Fibroblast of lung (primary cell): ENCODE results near the gene ABCA7. TPM values are rescaled to one million over a fixed set of nuclear protein-coding genes. Genes with fewer than 3 reads are reported as not detected.
A peak's percentile ranks its signal among the peaks of the same experiment; 100 is the strongest.

Experiments used
- DNase-seq, 2 donors: peaks; one replicate each; pipeline versions ENCODE4 v3.0.0 to v3.0.0-alpha.2; 2010; ENCODE audit warnings: low read depth in 2 of 2
- H2AFZ ChIP-seq: 2 replicates; pipeline ENCODE4 v1.5.1; 2012; ENCODE audit warnings: low read length, control low read depth, inconsistent platforms
- H3K27ac ChIP-seq: 2 replicates; pipeline ENCODE4 v1.5.1; 2011; ENCODE audit warnings: low read length, control low read depth; ENCODE audit not compliant: insufficient read depth
- H3K27me3 ChIP-seq: 2 replicates; pipeline ENCODE4 v1.5.1; 2011; ENCODE audit warnings: mild to moderate bottlenecking, low read length; ENCODE audit not compliant: control insufficient read depth, insufficient read depth
- H3K36me3 ChIP-seq: 2 replicates; pipeline ENCODE4 v1.5.1; 2011; ENCODE audit warnings: low read length; ENCODE audit not compliant: control insufficient read depth, insufficient read depth
- H3K4me1 ChIP-seq: 2 replicates; pipeline ENCODE4 v1.5.1; 2011; ENCODE audit warnings: low read length; ENCODE audit not compliant: control insufficient read depth, insufficient read depth; ENCODE audit errors: extremely low read depth
- H3K4me2 ChIP-seq: 2 replicates; pipeline ENCODE4 v1.5.1; 2011; ENCODE audit warnings: low read length, control low read depth; ENCODE audit not compliant: insufficient read depth; ENCODE audit errors: extremely low read depth
- H3K4me3 ChIP-seq, 4 experiments: fragments of 200-600 bp in 1 of 4; sonication (generic) in 1 of 4; replicated peaks in 1 of 4; 2 replicates each; pipeline ENCODE4 v1.5.1; 2011 to 2016; ENCODE audit warnings: low read length in 4 of 4, low read depth in 3 of 4, mild to moderate bottlenecking in 3 of 4, control low read depth in 2 of 4, inconsistent platforms in 1 of 4, mixed read lengths in 1 of 4; ENCODE audit not compliant: insufficient read depth in 1 of 4; ENCODE audit errors: control extremely low read depth in 1 of 4
- H3K79me2 ChIP-seq: 2 replicates; pipeline ENCODE4 v1.5.1; 2012; ENCODE audit warnings: mild to moderate bottlenecking, low read length, inconsistent platforms; ENCODE audit not compliant: control insufficient read depth, insufficient read depth
- H3K9ac ChIP-seq: 2 replicates; pipeline ENCODE4 v1.5.1; 2011; ENCODE audit warnings: mild to moderate bottlenecking, low read length, control low read depth; ENCODE audit not compliant: insufficient read depth
- H3K9me3 ChIP-seq: 2 replicates; pipeline ENCODE4 v1.5.1; 2012; ENCODE audit warnings: low read depth, low read length; ENCODE audit not compliant: control insufficient read depth, insufficient read depth
- H4K20me1 ChIP-seq: 2 replicates; pipeline ENCODE4 v1.5.1; 2011; ENCODE audit warnings: low read length; ENCODE audit not compliant: control insufficient read depth, insufficient read depth; ENCODE audit errors: extremely low read depth
- EZH2 ChIP-seq: IDR thresholded peaks from 2 replicates; pipeline ENCODE4 v1.5.1; 2012; ENCODE audit warnings: low read length, control low read depth, mild to moderate bottlenecking; ENCODE audit errors: missing control alignments
- polyA plus RNA-seq, 2 donors: library from polyadenylated mRNA; depleted of rRNA in 1 of 2; stranded (reverse) in 1 of 2; unstranded in 1 of 2; fragments of >200 nt; gene quantifications; 2 replicates each; pipeline ENCODE4 v1.2.1, GENCODE V29; 2011 to 2012; ENCODE audit warnings: missing spikeins in 1 of 2
- total RNA-seq: library from RNA; depleted of rRNA; stranded (reverse); fragments of >200 nt; gene quantifications from 2 replicates; pipeline ENCODE4 v1.2.1, GENCODE V29; 2014
- TF ChIP-seq, protein P1 (sequence below), 2 donors: IDR thresholded peaks in 1 of 2; conservative IDR thresholded peaks in 1 of 2; 1 replicate in 1 of 2; 2 replicates in 1 of 2; pipeline ENCODE4 v1.5.1; 2011 to 2012; ENCODE audit warnings: low read length in 2 of 2, control low read depth in 1 of 2, inconsistent platforms in 1 of 2, low read depth in 1 of 2, mild to moderate bottlenecking in 1 of 2

Gene ABCA7
- total and polyA plus RNA-seq, 2 donors (not counting 1 experiment from before 2014, with no cell fraction given), result 2.2 to 9.7 TPM

DNA sequence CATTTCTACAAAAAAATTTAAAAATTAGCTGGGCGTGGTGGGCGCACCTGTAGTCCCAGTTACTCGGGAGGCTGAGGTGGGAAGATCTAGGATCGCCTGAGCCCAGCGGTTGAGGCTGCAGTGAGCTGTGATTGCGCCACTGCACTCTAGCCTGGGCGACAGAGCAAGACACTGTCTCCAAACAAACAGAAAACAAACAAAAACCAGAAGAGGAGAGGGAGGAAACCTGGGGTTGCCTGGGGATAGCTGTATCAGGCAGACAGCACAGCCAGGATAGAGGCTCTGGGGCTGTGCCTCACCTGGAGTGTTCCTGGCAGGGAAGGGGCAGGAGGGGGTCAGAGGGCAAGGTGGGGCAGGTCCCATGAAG lies 57.9 kb downstream of the ABCA7 start:
- Histone ChIP-seq H3K9me3 (no peaks in the 10 kb centered on the region), H3K4me1 (peaks cover 15% of the 10 kb centered on the region), H3K79me2 (peaks cover 23% of the 10 kb centered on the region), H3K27ac (no peak overlapping the region), H3K9ac (no peak overlapping the region), H2AFZ (no peak overlapping the region), H3K4me2 (no peak overlapping the region), H3K36me3 (no peaks in the 10 kb centered on the region), H4K20me1 (no peaks in the 10 kb centered on the region), H3K4me3 (no peak overlapping the region), H3K27me3 (no peaks in the 10 kb centered on the region)
- no peak for DNase-seq
- TF ChIP-seq, protein P1, sequence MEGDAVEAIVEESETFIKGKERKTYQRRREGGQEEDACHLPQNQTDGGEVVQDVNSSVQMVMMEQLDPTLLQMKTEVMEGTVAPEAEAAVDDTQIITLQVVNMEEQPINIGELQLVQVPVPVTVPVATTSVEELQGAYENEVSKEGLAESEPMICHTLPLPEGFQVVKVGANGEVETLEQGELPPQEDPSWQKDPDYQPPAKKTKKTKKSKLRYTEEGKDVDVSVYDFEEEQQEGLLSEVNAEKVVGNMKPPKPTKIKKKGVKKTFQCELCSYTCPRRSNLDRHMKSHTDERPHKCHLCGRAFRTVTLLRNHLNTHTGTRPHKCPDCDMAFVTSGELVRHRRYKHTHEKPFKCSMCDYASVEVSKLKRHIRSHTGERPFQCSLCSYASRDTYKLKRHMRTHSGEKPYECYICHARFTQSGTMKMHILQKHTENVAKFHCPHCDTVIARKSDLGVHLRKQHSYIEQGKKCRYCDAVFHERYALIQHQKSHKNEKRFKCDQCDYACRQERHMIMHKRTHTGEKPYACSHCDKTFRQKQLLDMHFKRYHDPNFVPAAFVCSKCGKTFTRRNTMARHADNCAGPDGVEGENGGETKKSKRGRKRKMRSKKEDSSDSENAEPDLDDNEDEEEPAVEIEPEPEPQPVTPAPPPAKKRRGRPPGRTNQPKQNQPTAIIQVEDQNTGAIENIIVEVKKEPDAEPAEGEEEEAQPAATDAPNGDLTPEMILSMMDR (conservative IDR thresholded peaks at IDR 0.05 in 1 of 2, IDR thresholded peaks at IDR 0.05 in 1 of 2; ENCODE audit: low read depth in 1 of 2, low read length in 2 of 2), result no peak
- TF ChIP-seq EZH2, result no peak

DNA sequence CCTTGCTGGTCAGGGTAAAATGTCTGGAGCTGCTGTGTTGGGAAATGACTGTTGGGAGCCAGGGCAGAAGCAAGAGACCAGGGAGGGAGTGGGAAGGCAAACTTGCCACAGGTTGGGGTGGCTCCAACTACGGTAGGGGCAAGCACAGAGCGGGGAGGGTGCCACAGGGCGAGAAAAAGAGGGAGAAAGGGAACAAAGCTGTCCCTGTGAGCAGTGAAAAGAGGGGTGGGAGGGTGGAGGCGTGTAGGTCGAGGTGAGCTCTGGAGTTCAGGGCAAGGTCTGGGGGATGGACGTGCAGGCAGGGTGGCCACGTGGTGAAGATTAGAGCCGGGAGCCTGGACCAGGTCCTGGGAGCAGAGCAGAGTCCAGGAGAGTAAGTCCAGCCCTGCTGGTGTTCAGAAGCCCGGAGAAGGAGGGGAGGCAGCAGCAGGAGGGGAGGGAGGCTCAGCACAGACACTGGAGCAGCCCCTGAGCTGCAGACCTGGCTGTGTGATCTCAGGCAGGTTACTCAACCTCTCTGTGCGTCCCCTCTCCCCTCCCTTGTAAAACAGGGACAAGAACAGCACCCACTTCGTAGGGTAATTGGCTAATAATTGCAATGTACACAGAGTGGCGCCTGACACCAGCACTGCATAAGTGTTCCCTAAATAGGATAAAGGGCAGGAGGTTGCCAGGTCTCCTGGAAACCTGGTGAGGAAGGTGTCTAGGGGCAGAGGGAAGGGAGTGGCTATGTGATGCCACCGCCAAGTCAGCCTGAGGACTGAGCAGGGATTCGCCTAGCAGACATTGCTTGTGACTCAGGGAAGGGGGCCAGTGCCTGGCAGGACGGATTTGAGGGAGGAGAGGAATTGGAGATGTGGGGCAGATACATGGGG lies 58.5 kb downstream of the ABCA7 start:
- Histone ChIP-seq H2AFZ (no peak overlapping the region), H3K4me3 (no peak overlapping the region), H3K27me3 (no peaks in the 10 kb centered on the region), H3K9ac (no peak overlapping the region), H4K20me1 (no peaks in the 10 kb centered on the region), H3K27ac (peak overlapping the region; percentile 55), H3K4me2 (no peak overlapping the region), H3K9me3 (no peaks in the 10 kb centered on the region), H3K4me1 (peaks cover 21% of the 10 kb centered on the region), H3K36me3 (no peaks in the 10 kb centered on the region), H3K79me2 (peaks cover 17% of the 10 kb centered on the region)
- DNase-seq, result no peak
- TF ChIP-seq EZH2, result no peak
- TF ChIP-seq, protein P1 (conservative IDR thresholded peaks at IDR 0.05 in 1 of 2, IDR thresholded peaks at IDR 0.05 in 1 of 2; ENCODE audit: low read depth in 1 of 2, low read length in 2 of 2), result no peak

DNA sequence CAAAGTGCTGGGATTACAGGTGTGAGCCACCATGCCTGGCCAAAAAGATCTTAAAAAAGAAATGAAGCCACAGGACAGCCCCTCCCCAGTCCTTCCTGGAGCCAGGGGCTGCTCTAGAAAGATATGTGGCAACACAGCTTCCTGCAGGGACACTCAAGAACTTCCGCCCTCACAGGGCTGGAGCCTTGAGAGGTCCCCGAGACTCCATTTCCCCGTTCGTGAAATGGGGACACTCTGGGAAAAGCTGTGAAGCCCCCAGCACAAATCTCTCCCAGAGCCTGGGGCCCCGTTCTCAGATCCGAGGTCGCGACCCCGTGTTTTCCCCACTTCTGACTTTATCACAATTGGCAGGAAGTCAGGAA lies 61.4 kb downstream of the ABCA7 start:
- peak overlapping the region; percentile 78 for H3K27ac ChIP-seq
- no peak overlapping the region for H3K4me3 ChIP-seq
- H4K20me1 ChIP-seq, result no peaks in the 10 kb centered on the region
- DNase-seq, result no peak
- no peak overlapping the region for H3K4me2 ChIP-seq
- H3K9ac ChIP-seq, result no peak overlapping the region
- TF ChIP-seq EZH2, result no peak
- TF ChIP-seq, protein P1 (conservative IDR thresholded peaks at IDR 0.05 in 1 of 2, IDR thresholded peaks at IDR 0.05 in 1 of 2; ENCODE audit: low read depth in 1 of 2, low read length in 2 of 2), result no peak
- peaks cover 20% of the 10 kb centered on the region for H3K4me1 ChIP-seq
- no peaks in the 10 kb centered on the region for H3K9me3 ChIP-seq
- H2AFZ ChIP-seq, result no peak overlapping the region
- H3K79me2 ChIP-seq, result peaks cover 13% of the 10 kb centered on the region
- peaks cover 10% of the 10 kb centered on the region for H3K36me3 ChIP-seq
- H3K27me3 ChIP-seq, result no peaks in the 10 kb centered on the region
